Esophagus (tissue), 2 donors: Measurements from ENCODE around the gene CAMK1D. TPM values are rescaled to one million over a fixed set of nuclear protein-coding genes. Genes with fewer than 3 reads are reported as not detected.
A peak's percentile ranks its signal among the peaks of the same experiment; 100 is the strongest.

Source experiments
- H3K27ac ChIP-seq, 2 donors: one replicate each; pipeline ENCODE4 v1.5.1; 2013; ENCODE audit warnings: low read depth in 2 of 2, mild to moderate bottlenecking in 2 of 2, inconsistent platforms in 1 of 2, low read length in 1 of 2, moderate library complexity in 1 of 2
- H3K27me3 ChIP-seq, 2 donors: one replicate each; pipeline ENCODE4 v1.6.1; 2013; ENCODE audit warnings: low read length in 2 of 2, control low read depth in 1 of 2, mild to moderate bottlenecking in 1 of 2; ENCODE audit not compliant: insufficient read depth in 2 of 2, control insufficient read depth in 1 of 2
- H3K36me3 ChIP-seq, 2 donors: one replicate each; pipeline ENCODE4 v1.6.1; 2013; ENCODE audit warnings: low read length in 1 of 2; ENCODE audit not compliant: control insufficient read depth in 2 of 2, insufficient read depth in 2 of 2
- H3K4me1 ChIP-seq, 2 donors: one replicate each; pipeline ENCODE4 v1.6.1; 2013; ENCODE audit warnings: low read length in 1 of 2; ENCODE audit not compliant: control insufficient read depth in 2 of 2, insufficient read depth in 2 of 2
- H3K4me3 ChIP-seq, 2 donors: one replicate each; pipeline ENCODE4 v1.5.1; 2013; ENCODE audit warnings: low read length in 2 of 2, mild to moderate bottlenecking in 2 of 2, low read depth in 1 of 2, moderate library complexity in 1 of 2
- H3K9me3 ChIP-seq, 2 donors: one replicate each; pipeline ENCODE4 v1.6.1; 2013; ENCODE audit warnings: mild to moderate bottlenecking in 2 of 2, low read depth in 1 of 2, low read length in 1 of 2, moderate library complexity in 1 of 2; ENCODE audit not compliant: control insufficient read depth in 2 of 2, insufficient read depth in 1 of 2
- WGBS, 2 donors: extraction: QIAGEN DNeasy Blood & Tissue Kit; methylation state at CpG; one replicate each; pipeline ENCODE4 v1.1.7; 2013; 5-methylcytosine and 5-hydroxymethylcytosine counted together
- polyA plus RNA-seq, 2 donors: library from polyadenylated mRNA; stranded (reverse); fragments of 200-250 nt; gene quantifications; one replicate each; pipeline ENCODE4 v1.2.3, GENCODE V29; 2013
- donor health status: healthy with polysubstance abuse.
- donor health status: Bipolar disorder and iron deficiency.

Gene CAMK1D
- polyA plus RNA-seq, 2 donors = 5.4 to 5.6 TPM

DNA sequence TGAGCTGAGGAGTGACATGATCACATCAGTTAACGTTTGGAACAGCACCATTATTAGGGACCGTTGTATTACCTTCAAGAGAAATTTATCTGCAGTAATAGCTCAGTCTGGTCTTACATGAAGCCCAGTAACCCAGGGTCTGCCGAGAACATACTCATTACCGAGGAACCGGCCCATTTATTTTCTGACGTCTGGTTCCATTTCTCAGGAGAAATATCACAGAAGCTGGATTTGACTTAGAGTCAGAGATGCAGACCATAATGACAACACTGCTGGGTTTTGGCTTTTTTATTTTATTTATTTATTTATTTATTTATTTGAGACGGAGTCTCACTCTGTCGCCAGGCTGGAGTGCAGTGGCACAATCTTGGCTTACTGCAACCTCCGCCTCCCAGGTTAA, 489.0 kb downstream of the CAMK1D start:
- no peaks in the 10 kb centered on the region for H3K9me3 ChIP-seq
- no peak overlapping the region for H3K4me3 ChIP-seq
- 85 to 91% methylated on average over 9 of the region's 9 CpGs for WGBS, 2 donors
- no peaks in the 10 kb centered on the region for H3K27me3 ChIP-seq
- H3K27ac ChIP-seq = no peak overlapping the region
- peaks cover 0 to 2% of the 10 kb centered on the region in 2 donors for H3K4me1 ChIP-seq
- H3K36me3 ChIP-seq = no peaks in the 10 kb centered on the region

DNA sequence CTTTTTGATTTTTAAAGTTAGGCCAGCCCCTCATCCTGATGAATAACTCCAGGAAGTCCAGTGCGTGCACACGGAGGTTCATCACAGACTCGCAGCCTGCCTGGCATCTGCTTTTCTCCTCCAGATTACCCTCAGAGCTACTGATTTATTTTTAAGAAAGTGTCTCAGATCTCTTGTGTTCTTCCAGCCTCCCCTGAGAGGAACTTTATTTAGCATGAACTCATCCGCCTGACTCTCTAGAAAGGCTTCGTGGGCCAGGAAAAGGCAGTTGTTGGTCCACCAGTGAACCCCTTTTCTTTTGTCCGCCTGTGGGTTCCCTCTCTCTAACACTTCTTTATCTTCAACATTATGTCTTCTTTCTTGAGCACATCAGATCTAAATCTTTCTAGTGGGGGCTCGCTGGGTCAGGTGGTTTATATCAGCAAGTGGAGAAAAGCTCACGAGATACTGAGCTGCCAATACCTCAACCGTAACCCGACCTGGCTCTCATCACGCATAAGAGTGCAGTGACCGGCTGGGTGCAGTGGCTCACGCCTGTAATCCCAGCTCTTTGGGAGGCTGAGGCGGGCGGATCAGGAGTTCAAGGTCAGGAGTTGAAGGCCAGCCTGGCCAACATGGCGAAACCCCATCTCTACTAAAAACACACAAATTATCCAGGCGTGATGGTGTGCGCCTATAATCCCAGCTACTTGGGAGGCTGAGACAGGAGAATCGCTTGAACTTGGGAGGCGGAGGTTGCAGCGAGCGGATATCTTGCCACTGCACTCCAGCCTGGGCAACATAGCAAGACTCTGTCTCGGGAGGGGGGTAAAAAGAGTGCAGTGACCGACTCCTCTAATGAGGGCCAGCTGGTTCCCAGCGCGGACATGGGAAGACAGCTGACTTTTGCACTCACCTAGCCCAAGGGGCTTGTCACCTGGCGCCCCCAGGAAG, 489.9 kb downstream of the CAMK1D start:
- Histone ChIP-seq H3K27me3 (no peaks in the 10 kb centered on the region), H3K4me1 (peaks cover 0 to 2% of the 10 kb centered on the region in 2 donors), H3K4me3 (no peak overlapping the region), H3K27ac (no peak overlapping the region), H3K9me3 (no peaks in the 10 kb centered on the region), H3K36me3 (no peaks in the 10 kb centered on the region)
- 83 to 86% methylated on average over 26 to 27 of the region's 27 CpGs for WGBS, 2 donors

DNA sequence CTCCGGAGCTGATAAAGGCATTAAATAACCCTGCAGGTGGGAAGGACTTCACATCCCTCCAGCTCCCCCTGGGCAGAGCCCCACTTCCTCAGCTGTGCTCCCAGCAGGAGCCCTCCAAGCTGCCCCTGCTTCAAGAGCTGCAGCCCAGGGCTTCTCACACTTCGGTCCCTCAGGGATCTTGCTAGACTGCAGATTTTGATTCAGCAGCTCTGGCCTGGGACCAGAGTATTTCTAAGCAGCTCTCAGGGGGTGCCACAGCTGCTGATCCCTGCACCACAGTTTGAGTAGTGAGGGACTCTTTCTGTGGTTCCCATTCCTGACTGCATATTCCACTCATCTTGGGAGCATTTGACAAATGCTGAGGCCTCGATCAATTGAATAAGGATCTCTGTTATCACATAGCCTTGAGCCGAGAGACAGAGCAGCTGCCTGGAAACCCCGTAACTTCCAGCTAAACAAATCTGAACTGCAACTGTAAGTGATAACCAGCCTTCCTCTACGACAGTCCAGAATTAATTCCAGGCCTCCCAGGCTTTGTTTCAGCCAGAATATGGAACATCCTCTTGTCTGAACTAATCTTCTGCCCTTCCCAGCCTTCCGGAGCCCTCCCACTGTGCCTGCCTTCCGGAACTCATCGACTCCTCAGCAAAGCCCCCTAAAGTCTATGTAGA, 490.7 kb downstream of the CAMK1D start:
- Histone ChIP-seq H3K9me3 (no peaks in the 10 kb centered on the region), H3K27ac (no peak overlapping the region), H3K4me3 (no peak overlapping the region), H3K4me1 (peaks cover 2 to 5% of the 10 kb centered on the region in 2 donors), H3K27me3 (no peaks in the 10 kb centered on the region), H3K36me3 (no peaks in the 10 kb centered on the region)
- WGBS, 2 donors = 57 to 66% methylated on average over 9 of the region's 9 CpGs

DNA sequence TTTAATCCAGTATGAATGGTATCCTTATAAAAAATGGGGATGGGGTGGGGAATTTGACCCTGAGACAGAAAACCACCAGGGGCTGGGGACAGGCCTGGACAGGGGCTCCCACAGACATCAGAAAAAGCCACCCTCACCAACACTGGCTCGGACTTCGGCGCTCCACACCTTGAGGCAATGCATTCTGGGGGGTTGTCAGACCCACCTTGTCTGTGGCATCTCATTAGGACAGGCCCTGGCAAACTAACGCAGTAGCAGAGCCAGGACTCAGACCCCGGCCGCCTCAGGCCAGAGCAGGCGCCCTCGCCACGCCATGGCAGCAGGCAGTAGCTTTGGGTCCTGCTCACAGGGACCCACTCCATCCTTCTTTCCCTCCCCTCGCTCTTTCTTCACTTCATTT, 492.1 kb downstream of the CAMK1D start:
- Histone ChIP-seq H3K4me3 (no peak overlapping the region), H3K36me3 (no peaks in the 10 kb centered on the region), H3K27ac (no peak overlapping the region), H3K27me3 (no peaks in the 10 kb centered on the region), H3K4me1 (peaks cover 2 to 5% of the 10 kb centered on the region in 2 donors), H3K9me3 (no peaks in the 10 kb centered on the region)
- WGBS, 2 donors = 92 to 95% methylated on average over 10 of the region's 10 CpGs

DNA sequence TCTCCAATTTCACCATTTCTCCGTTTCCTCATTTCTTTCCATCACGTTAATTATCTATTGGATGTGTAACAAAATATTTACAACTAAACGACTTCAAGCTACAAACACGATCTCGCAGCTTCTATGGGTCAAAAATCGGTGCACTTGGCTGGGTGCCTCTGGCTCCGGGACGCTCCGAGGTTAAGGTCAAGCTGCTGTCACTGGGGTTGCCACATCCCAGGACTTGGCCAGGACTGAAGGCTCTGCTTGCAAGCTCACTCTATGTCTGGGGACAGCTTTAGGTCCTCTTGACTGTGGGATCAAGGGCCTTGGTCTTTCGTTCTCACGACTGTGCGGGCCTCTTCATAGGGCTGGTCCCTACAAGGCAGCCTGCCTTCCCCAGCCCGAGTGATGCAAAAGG, 492.5 kb downstream of the CAMK1D start:
- Histone ChIP-seq H3K27me3 (no peaks in the 10 kb centered on the region), H3K4me1 (peaks cover 2 to 5% of the 10 kb centered on the region in 2 donors), H3K27ac (no peak overlapping the region), H3K36me3 (no peaks in the 10 kb centered on the region), H3K4me3 (no peak overlapping the region), H3K9me3 (no peaks in the 10 kb centered on the region)
- 83 to 85% methylated on average over 13 of the region's 13 CpGs for WGBS, 2 donors

DNA sequence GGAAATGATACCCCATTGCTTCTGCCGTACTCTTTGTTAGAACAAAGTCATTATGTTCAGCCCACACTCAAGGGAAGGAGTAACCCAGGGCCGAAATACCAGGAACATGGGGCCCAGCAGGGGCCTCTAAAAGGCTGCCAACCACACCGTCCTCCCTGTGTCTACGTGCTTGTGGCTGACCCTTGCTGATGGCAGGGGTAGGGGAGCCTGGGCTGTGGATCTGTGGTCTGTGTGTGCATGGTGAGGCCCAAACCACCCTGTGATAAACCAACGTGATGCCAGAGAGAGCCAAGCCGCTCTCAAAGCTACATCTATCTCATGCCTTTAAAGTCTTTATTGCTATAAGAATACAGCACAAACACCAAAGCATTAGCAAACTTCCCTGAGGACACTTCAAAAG, 493.0 kb downstream of the CAMK1D start:
- Histone ChIP-seq H3K9me3 (no peaks in the 10 kb centered on the region), H3K27ac (no peak overlapping the region)
- WGBS, 2 donors = 90 to 93% methylated on average over 6 of the region's 6 CpGs

DNA sequence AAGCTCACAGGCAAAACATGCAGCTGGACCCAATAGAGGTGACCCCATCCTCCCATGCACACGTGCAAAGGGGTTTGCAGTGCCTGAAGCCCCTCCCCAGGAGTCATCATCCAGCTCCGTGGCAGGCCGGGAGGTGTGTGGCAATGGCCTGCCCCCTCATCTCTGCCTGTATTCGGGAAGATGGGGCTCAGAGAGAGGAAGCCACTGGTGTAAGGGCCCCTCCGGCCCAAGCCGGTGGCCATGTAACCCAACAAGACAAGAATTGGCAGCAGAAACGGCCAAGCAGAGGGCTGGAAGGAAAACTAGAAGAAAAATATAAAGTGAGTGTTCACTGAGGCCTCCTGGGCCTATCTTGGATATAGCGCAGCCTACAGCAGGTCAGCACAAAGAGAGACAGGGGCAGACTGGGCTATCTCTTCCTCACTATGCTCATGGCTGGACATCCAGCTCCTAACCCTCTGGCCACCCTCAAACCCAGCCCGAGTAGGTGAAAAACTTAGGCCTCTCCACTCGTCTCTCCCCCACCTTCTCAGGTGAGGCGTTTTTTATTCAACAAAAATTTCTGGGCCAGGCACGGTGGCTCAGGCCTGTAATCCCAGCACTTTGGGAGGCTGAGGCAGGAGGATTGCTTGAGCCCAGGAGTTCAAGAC, 494.1 kb downstream of the CAMK1D start:
- Histone ChIP-seq H3K4me1 (peaks cover 2 to 5% of the 10 kb centered on the region in 2 donors), H3K27me3 (no peaks in the 10 kb centered on the region), H3K9me3 (no peaks in the 10 kb centered on the region), H3K27ac (no peak overlapping the region), H3K36me3 (no peaks in the 10 kb centered on the region), H3K4me3 (no peak overlapping the region)
- 91 to 92% methylated on average over 12 of the region's 12 CpGs for WGBS, 2 donors

More for the DNA sequence above, 493.0 kb downstream of the CAMK1D start:
- H3K36me3 ChIP-seq = no peaks in the 10 kb centered on the region
- H3K4me1 ChIP-seq = peaks cover 2 to 5% of the 10 kb centered on the region in 2 donors
- H3K27me3 ChIP-seq = no peaks in the 10 kb centered on the region
- H3K4me3 ChIP-seq = no peak overlapping the region

DNA sequence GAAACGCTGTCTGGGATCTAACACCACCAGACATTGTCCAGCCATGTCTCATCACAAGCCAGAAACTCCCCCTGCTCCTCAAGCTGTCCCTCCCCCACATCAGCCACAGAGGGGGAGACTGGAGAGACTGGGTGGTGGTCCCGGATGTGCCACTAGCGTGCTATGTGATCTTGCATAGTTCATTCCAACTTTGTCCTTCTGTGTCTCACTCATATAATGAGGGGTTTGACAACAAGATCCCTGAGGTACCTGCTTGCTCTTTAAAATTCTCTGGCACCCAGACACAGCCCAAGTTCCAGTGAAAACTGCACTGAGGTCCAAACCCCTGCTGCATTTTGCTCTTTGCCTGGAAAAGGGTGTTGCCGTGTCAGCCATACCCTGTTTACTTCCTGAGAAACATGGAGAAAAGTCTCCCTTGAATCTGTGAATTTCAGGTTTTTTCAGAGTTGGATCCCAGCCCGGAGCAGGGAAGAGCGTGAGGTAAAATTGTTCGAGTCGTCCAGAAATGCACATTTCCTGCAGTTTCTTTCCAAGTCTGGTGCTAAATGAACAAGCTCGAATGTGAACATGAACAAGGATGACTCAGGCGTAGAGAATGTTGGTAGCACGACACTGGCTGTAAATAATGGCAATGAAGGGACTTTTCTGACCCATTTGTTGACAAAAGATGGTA, 495.6 kb downstream of the CAMK1D start:
- Histone ChIP-seq H3K4me1 (peaks cover 5 to 7% of the 10 kb centered on the region in 2 donors), H3K27me3 (no peaks in the 10 kb centered on the region), H3K27ac (peak overlapping the region; percentile 8 to 64), H3K36me3 (no peaks in the 10 kb centered on the region), H3K4me3 (peak overlapping the region in 1 of 2 donors; percentile 21), H3K9me3 (no peaks in the 10 kb centered on the region)
- WGBS, 2 donors = 15 to 23% methylated on average over 11 of the region's 11 CpGs

DNA sequence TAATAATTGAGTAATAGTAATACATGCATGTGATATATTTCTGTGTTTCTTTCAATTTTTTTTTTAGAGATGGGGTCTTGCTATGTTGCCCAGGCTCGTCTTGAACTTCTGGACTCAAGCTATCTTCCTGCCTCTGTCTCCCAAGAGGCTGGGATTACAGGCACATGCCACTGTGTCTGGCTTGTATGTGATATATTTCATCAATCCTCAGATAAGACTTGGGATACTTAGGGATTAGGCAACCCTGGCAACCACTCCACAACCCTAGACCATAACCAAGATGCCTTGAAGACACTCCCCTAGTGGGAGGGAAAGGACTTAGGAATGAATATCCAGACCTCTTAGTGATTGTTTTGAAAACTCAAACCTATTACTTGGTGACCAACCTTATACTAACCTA, 497.4 kb downstream of the CAMK1D start:
- Histone ChIP-seq H3K27ac (no peak overlapping the region), H3K4me3 (no peak overlapping the region), H3K36me3 (no peaks in the 10 kb centered on the region), H3K27me3 (no peaks in the 10 kb centered on the region), H3K9me3 (no peaks in the 10 kb centered on the region), H3K4me1 (peaks cover 5 to 7% of the 10 kb centered on the region in 2 donors)
- WGBS, 2 donors = 54 to 63% methylated on average over 1 of the region's 1 CpG
